ENCODE data around the gene NAV1.

- TF ChIP-seq POLR2A (IDR thresholded peaks at IDR 0.05), result no peak
- TF ChIP-seq EP300 (IDR thresholded peaks at IDR 0.05), result no peak
- TF ChIP-seq CTCF (IDR thresholded peaks at IDR 0.05), result no peak
Observed at GRCh38 chr1:201563406-201563780, 24.5 kb downstream of the NAV1 start.
